Mucosa of descending colon (tissue), 3 donors: ENCODE measurements around the gene CCDC12. TPM values are rescaled to one million over a fixed set of nuclear protein-coding genes. Genes with fewer than 3 reads are reported as not detected.

Source experiments
- ATAC-seq: fragments of 200-7000 bp; cut with Tn5 transposase; one replicate; pipeline ENCODE4 v1.9.1; 2020; ENCODE audit warnings: mild to moderate bottlenecking, moderate library complexity
- DNase-seq, 3 donors: peaks; one replicate each; pipeline ENCODE4 v3.0.0-alpha.2; 2020
- H3K36me3 ChIP-seq: fragments of 200-600 bp; one replicate; pipeline ENCODE4 v1.8.0; 2021; ENCODE audit warnings: low read depth, mild to moderate bottlenecking
- H3K4me1 ChIP-seq: fragments of 200-600 bp; one replicate; pipeline ENCODE4 v1.8.0; 2021; ENCODE audit warnings: low read depth, mild to moderate bottlenecking
- H3K4me3 ChIP-seq: fragments of 200-600 bp; one replicate; pipeline ENCODE4 v1.8.0; 2021; ENCODE audit warnings: mild to moderate bottlenecking
- H3K9me3 ChIP-seq: fragments of 200-600 bp; one replicate; pipeline ENCODE4 v1.8.0; 2021; ENCODE audit warnings: mild to moderate bottlenecking
- CTCF ChIP-seq: fragments of 200-600 bp; IDR thresholded peaks from one replicate; pipeline ENCODE4 v1.8.0; 2022; ENCODE audit warnings: antibody characterized with exemption, mild to moderate bottlenecking
- intact Hi-C, 2 donors: fragments of 100-400 bp; cut with DNase I in 1 of 2; cut with micrococcal nuclease in 1 of 2; formaldehyde crosslinking; loops; one replicate each; pipeline versions ENCODE4 v1.11.0 to v1.11.1; 2022; cut with DNase I, micrococcal nuclease
- total RNA-seq, 3 donors: library from RNA; stranded (reverse); fragmentation: NEBNext Ultra II Directional in 2 of 3; extraction: Animal tissue kit (Norgen Biotek cat#: 25700) in 2 of 3; gene quantifications; one replicate each; pipeline versions ENCODE4 v1.2.1 to v1.2.4, GENCODE V29; 2021 to 2023
- donor health status: DM: no; HTN: no; CAD: no; lungs with moderate emphysema.
- donor health status: DM: no; HTN: no; CAD: no.
- donor health status: DM: no; HTN: yes; CAD: no.

CCDC12 gene
- total RNA-seq, 3 donors from 2014 or later = 40.7 to 59.2 (median 45.0) TPM

GRCh38 chr3:46888705-46889104 is 87.8 kb downstream of the CCDC12 start:
- DNase-seq = no peak
- H3K9me3 ChIP-seq = no peaks in the 10 kb centered on the region
- H3K36me3 ChIP-seq = no peaks in the 10 kb centered on the region
- ATAC-seq = no peak
- peaks cover 7% of the 10 kb centered on the region for H3K4me1 ChIP-seq
- intact Hi-C loops = no loop called here
- no peak for TF ChIP-seq CTCF
- no peak overlapping the region for H3K4me3 ChIP-seq

- no peak for DNase-seq
- no peak for ATAC-seq
- H3K4me3 ChIP-seq = no peak overlapping the region
- TF ChIP-seq CTCF = no peak
- no peaks in the 10 kb centered on the region for H3K36me3 ChIP-seq
- intact Hi-C loops = no loop called here
- peaks cover 7% of the 10 kb centered on the region for H3K4me1 ChIP-seq
- H3K9me3 ChIP-seq = no peaks in the 10 kb centered on the region
These were observed 88.5 kb downstream of the CCDC12 start for GRCh38 chr3:46887980-46888494.

GRCh38 chr3:46885612-46886011 is 90.9 kb downstream of the CCDC12 start:
- intact Hi-C loops = no loop called here
- Histone ChIP-seq H3K9me3 (no peaks in the 10 kb centered on the region), H3K4me1 (peaks cover 5% of the 10 kb centered on the region), H3K4me3 (no peak overlapping the region), H3K36me3 (no peaks in the 10 kb centered on the region)
- no peak for TF ChIP-seq CTCF
- no peak for DNase-seq
- no peak for ATAC-seq

GRCh38 chr3:46884929-46885328 is 91.6 kb downstream of the CCDC12 start:
- no peak for TF ChIP-seq CTCF
- Histone ChIP-seq H3K4me1 (peaks cover 5% of the 10 kb centered on the region), H3K4me3 (no peak overlapping the region), H3K36me3 (no peaks in the 10 kb centered on the region), H3K9me3 (no peaks in the 10 kb centered on the region)
- intact Hi-C loops = no loop called here
- DNase-seq (no peak), ATAC-seq (no peak)

GRCh38 chr3:46884427-46884826 is 92.1 kb downstream of the CCDC12 start:
- ATAC-seq (no peak), DNase-seq (no peak)
- H3K9me3 ChIP-seq = no peaks in the 10 kb centered on the region
- no peaks in the 10 kb centered on the region for H3K36me3 ChIP-seq
- no peak overlapping the region for H3K4me3 ChIP-seq
- no peak for TF ChIP-seq CTCF
- peaks cover 5% of the 10 kb centered on the region for H3K4me1 ChIP-seq
- intact Hi-C loops = no loop called here

GRCh38 chr3:46883830-46884185 is 92.7 kb downstream of the CCDC12 start:
- H3K4me3 ChIP-seq = no peak overlapping the region
- DNase-seq = no peak
- intact Hi-C loops = no loop called here
- H3K36me3 ChIP-seq = no peaks in the 10 kb centered on the region
- no peaks in the 10 kb centered on the region for H3K9me3 ChIP-seq
- TF ChIP-seq CTCF = no peak
- no peak for ATAC-seq
- H3K4me1 ChIP-seq = peaks cover 5% of the 10 kb centered on the region
